ENCODE results near the gene PTGIS. TPM values are rescaled to one million over a fixed set of nuclear protein-coding genes. Genes with fewer than 3 reads are reported as not detected.

The PTGIS gene
- total RNA-seq, 2 donors from 2014 or later: 9.9 to 10.9 TPM

DNA sequence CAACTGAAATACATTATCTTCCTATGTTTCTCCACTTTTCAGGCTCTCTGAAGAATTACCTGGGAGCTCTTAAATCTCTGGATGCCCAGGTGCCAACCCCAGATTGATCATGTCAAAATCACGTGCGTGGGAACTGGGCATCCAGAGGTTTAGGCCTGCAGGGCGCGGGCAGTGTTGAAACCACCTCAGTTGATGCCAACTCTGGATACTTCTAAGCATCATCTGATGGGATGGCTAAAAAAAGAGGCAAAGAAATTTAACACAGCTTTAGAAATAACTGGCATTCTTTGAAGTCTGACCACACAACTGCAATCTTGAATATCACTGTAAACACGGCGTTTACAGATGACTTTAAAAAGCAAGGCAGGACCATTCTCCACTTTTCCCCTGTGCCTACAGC, 41.9 kb downstream of the PTGIS start:
- TF ChIP-seq CTCF (IDR thresholded peaks at IDR 0.05): no peak
- TF ChIP-seq POLR2A (IDR thresholded peaks at IDR 0.05): no peak
- Histone ChIP-seq H3K4me1 (no peaks in the 10 kb centered on the region), H3K27me3 (no peaks in the 10 kb centered on the region), H3K36me3 (replicated peaks in 1 of 2; ENCODE audit: insufficient read depth in 1 of 2, low read depth in 2 of 2) (no peaks in the 10 kb centered on the region), H3K27ac (no peak overlapping the region), H3K9me3 (no peaks in the 10 kb centered on the region), H3K4me3 (no peak overlapping the region)
- ATAC-seq (no peak), DNase-seq (no peak)
- intact Hi-C loops (cut with DNase I): no loop called here
- WGBS, 2 donors: 84 to 87% methylated on average over 6 of the region's 6 CpGs

- no peak for DNase-seq
- intact Hi-C loops (cut with DNase I): no loop called here
- H3K9me3 ChIP-seq: no peaks in the 10 kb centered on the region
- H3K27me3 ChIP-seq: no peaks in the 10 kb centered on the region
- no peak overlapping the region for H3K4me3 ChIP-seq
- no peak for ATAC-seq
- 83 to 86% methylated on average over 4 to 8 of the region's 8 CpGs for WGBS, 2 donors
- no peaks in the 10 kb centered on the region for H3K4me1 ChIP-seq
- H3K36me3 ChIP-seq (replicated peaks in 1 of 2; ENCODE audit: insufficient read depth in 1 of 2, low read depth in 2 of 2): no peaks in the 10 kb centered on the region
- TF ChIP-seq POLR2A (IDR thresholded peaks at IDR 0.05) (no peak), CTCF (IDR thresholded peaks at IDR 0.05) (no peak)
- no peak overlapping the region for H3K27ac ChIP-seq
Measured at GRCh38 chr20:49523767-49524360, 44.1 kb downstream of the PTGIS start.

DNA sequence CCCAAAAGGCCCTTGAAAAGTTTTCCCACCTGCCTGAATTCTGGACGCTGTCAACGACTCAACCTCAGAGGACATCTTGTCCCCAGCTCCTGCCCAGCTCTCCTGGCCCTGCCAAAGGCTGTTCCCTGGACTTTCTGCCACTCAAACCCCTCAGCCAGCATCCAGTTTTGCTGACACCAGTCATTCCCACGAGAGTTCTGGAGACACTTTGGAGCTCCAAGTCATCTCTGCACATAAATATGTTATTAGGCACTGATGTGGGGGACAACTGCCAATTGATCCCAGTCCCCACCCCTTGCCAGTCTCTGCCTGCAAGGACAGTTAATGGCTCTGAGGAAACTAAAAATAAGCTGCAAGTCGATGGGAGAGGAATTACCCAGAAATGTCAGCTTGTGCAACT, 46.6 kb downstream of the PTGIS start:
- H3K9me3 ChIP-seq: no peaks in the 10 kb centered on the region
- DNase-seq: no peak
- H3K27me3 ChIP-seq: no peaks in the 10 kb centered on the region
- WGBS, 2 donors: 67 to 87% methylated on average over 3 to 4 of the region's 4 CpGs
- no peak for ATAC-seq
- intact Hi-C loops (cut with DNase I): no loop called here
- no peaks in the 10 kb centered on the region for H3K36me3 ChIP-seq (replicated peaks in 1 of 2; ENCODE audit: insufficient read depth in 1 of 2, low read depth in 2 of 2)
- no peaks in the 10 kb centered on the region for H3K4me1 ChIP-seq
- no peak for TF ChIP-seq POLR2A (IDR thresholded peaks at IDR 0.05)
- TF ChIP-seq CTCF (IDR thresholded peaks at IDR 0.05): no peak
- H3K4me3 ChIP-seq: no peak overlapping the region
- no peak overlapping the region for H3K27ac ChIP-seq

DNA sequence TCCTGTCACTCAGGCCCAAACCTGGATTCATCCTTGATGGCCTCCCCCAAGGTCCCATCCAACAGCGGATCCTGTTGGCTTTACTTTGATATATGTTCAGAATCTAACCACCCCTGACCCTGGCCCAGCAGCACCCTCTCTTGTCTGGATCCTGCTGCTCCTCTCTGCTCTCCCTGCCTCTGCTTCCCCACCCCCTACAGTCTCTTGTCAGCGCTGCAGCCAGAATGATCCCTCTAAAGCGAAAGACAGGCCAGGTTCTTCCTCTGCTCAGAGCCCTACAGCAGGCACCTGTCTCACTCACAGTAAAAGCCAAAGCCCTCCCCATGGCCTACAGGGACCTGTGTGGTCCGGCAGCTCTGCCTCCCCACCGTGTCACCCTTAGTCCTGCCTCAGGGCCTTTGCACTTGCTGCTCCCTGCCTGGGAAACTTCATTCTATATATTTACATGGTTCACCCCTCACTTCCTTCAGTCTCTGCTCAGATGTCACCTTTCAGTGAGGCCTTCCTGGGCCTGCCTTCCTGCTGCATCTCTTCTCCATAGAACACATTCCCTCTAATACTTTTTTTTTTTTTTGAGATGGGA, 48.1 kb downstream of the PTGIS start:
- Histone ChIP-seq H3K4me1 (no peaks in the 10 kb centered on the region), H3K9me3 (no peaks in the 10 kb centered on the region), H3K27ac (no peak overlapping the region), H3K4me3 (no peak overlapping the region), H3K27me3 (no peaks in the 10 kb centered on the region), H3K36me3 (replicated peaks in 1 of 2; ENCODE audit: insufficient read depth in 1 of 2, low read depth in 2 of 2) (no peaks in the 10 kb centered on the region)
- 72 to 77% methylated on average over 5 of the region's 5 CpGs for WGBS, 2 donors
- TF ChIP-seq POLR2A (IDR thresholded peaks at IDR 0.05) (no peak), CTCF (IDR thresholded peaks at IDR 0.05) (no peak)
- ATAC-seq: no peak
- intact Hi-C loops (cut with DNase I): no loop called here
- no peak for DNase-seq

GRCh38 chr20:49519212-49519712, 48.7 kb downstream of the PTGIS start:
- 43 to 50% methylated on average over 4 of the region's 4 CpGs for WGBS, 2 donors
- no peaks in the 10 kb centered on the region for H3K27me3 ChIP-seq
- H3K4me1 ChIP-seq: no peaks in the 10 kb centered on the region
- ATAC-seq (no peak), DNase-seq (no peak)
- H3K36me3 ChIP-seq (replicated peaks in 1 of 2; ENCODE audit: insufficient read depth in 1 of 2, low read depth in 2 of 2): no peaks in the 10 kb centered on the region
- no peak overlapping the region for H3K27ac ChIP-seq
- TF ChIP-seq POLR2A (IDR thresholded peaks at IDR 0.05) (no peak), CTCF (IDR thresholded peaks at IDR 0.05) (no peak)
- no peaks in the 10 kb centered on the region for H3K9me3 ChIP-seq
- intact Hi-C loops (cut with DNase I): no loop called here
- H3K4me3 ChIP-seq: no peak overlapping the region

All from body of pancreas (tissue), 4 donors.